Measurements from ENCODE around the gene ATAD1.
"Not testable (repeated sequence)": the region's sequence is repeated elsewhere in the genome, so short reads cannot be mapped to it uniquely, and the experiment has no call there.

The ATAD1 gene

GRCh38 chr10:87817609-87818504 is at the start of gene ATAD1:
TSS of gene ATAD1 (minus strand) at chr10:87818226. CDS start at chr10:87814599, 3,627 bp downstream.
- Mint-ChIP-seq H3K9me3 (no peaks in the 10 kb centered on the region), H3K4me3 (peak within 1 kb of the TSS; percentile 94), H3K36me3 (ENCODE audit: insufficient read depth) (peaks cover 22% of the 10 kb centered on the region), H3K4me1 (peaks cover 39% of the 10 kb centered on the region), H3K27ac (ENCODE audit: low read depth) (peak within 1 kb of the TSS; percentile 95), H3K27me3 (no peaks in the 10 kb centered on the region)
- ATAC-seq (replicated peaks; ENCODE audit: extremely low read depth, poor library complexity, severe bottlenecking): peak; percentile 87
- peak; percentile 78 to 86 for DNase-seq (ENCODE audit: low spot score in 2 of 2)

- Mint-ChIP-seq H3K4me1 (peaks cover 55% of the 10 kb centered on the region), H3K27me3 (no peaks in the 10 kb centered on the region), H3K36me3 (ENCODE audit: insufficient read depth) (peaks cover 33% of the 10 kb centered on the region), H3K4me3 (peak overlapping the region; percentile 89), H3K27ac (ENCODE audit: low read depth) (no peak overlapping the region), H3K9me3 (no peaks in the 10 kb centered on the region)
- DNase-seq (ENCODE audit: low spot score in 2 of 2) (no peak), ATAC-seq (replicated peaks; ENCODE audit: extremely low read depth, poor library complexity, severe bottlenecking) (no peak)
These were observed 49.4 kb upstream of the ATAD1 start for GRCh38 chr10:87867453-87867852.

GRCh38 chr10:87866412-87866974 is 48.5 kb upstream of the ATAD1 start:
- Mint-ChIP-seq H3K27ac (ENCODE audit: low read depth) (peak overlapping the region; percentile 75), H3K27me3 (no peaks in the 10 kb centered on the region), H3K4me1 (peaks cover 60% of the 10 kb centered on the region), H3K9me3 (no peaks in the 10 kb centered on the region), H3K36me3 (ENCODE audit: insufficient read depth) (peaks cover 38% of the 10 kb centered on the region), H3K4me3 (peak overlapping the region; percentile 89)
- ATAC-seq (replicated peaks; ENCODE audit: extremely low read depth, poor library complexity, severe bottlenecking) (no peak), DNase-seq (ENCODE audit: low spot score in 2 of 2) (no peak)

DNA sequence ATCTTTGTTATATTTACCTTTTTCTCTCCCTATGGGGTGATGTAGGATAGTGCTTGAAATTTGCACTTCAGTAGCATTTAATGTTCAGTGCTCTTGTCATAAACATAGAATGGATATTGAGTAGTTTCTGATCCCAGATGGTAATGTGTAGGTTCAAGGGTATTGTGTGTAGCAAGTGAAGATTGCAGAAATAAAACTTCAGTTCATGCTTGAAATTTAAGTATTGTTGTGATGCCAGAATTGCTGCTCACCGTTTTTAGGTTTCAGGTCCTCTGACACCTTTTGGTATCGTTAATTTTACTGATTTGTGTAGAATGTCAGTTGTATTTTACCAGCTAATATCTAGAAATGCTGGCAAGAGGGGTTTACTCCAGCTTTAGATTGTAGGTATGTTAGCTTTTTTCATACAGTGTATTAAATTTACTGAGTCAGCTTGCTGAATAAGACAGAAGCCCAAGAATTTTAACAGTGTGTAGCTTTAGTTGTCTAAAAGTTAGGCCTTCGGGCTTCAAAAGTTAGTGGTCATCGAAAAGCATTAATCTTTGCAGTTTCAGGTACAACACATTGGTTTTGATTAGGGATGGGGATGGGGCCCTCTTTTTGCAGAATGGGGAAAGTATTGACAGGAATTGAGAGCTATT is 47.3 kb upstream of the ATAD1 start:
- Mint-ChIP-seq H3K4me1 (peaks cover 61% of the 10 kb centered on the region), H3K9me3 (no peaks in the 10 kb centered on the region), H3K27me3 (no peaks in the 10 kb centered on the region), H3K27ac (ENCODE audit: low read depth) (peak overlapping the region; percentile 91), H3K4me3 (peak overlapping the region; percentile 89), H3K36me3 (ENCODE audit: insufficient read depth) (peaks cover 39% of the 10 kb centered on the region)
- ATAC-seq (replicated peaks; ENCODE audit: extremely low read depth, poor library complexity, severe bottlenecking): no peak
- DNase-seq (ENCODE audit: low spot score in 2 of 2): no peak

DNA sequence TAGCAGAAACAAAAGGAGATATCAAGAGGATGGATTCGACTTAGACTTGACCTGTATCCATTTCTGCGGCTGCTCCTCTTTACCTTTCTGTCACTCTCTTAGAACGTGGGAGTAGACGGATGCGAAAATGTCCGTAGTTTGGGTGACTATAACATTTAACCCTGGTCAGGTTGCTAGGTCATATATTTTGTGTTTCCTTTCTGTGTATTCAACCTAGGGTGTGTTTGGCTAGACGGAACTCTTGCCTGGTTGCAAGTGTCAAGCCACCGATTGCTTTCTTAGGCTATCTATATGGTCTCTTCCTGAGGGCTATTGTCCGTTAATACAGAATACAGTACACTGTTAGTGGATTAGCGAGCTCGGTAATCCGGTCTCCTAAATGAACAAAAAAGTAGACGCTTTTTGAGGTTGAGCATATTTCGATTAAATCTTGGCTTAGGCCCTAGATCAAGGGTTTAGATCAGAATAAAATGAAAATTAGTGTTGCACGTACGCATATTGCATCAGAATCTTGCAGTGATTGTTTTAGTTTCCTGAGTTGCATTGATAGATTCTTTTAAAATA is 46.6 kb upstream of the ATAD1 start:
- H3K4me3 Mint-ChIP-seq: peak overlapping the region; percentile 89
- H3K9me3 Mint-ChIP-seq: no peaks in the 10 kb centered on the region
- peaks cover 40% of the 10 kb centered on the region for H3K36me3 Mint-ChIP-seq (ENCODE audit: insufficient read depth)
- DNase-seq (ENCODE audit: low spot score in 2 of 2): no peak
- no peak for ATAC-seq (replicated peaks; ENCODE audit: extremely low read depth, poor library complexity, severe bottlenecking)
- peak overlapping the region; percentile 91 for H3K27ac Mint-ChIP-seq (ENCODE audit: low read depth)
- no peaks in the 10 kb centered on the region for H3K27me3 Mint-ChIP-seq
- peaks cover 59% of the 10 kb centered on the region for H3K4me1 Mint-ChIP-seq

DNA sequence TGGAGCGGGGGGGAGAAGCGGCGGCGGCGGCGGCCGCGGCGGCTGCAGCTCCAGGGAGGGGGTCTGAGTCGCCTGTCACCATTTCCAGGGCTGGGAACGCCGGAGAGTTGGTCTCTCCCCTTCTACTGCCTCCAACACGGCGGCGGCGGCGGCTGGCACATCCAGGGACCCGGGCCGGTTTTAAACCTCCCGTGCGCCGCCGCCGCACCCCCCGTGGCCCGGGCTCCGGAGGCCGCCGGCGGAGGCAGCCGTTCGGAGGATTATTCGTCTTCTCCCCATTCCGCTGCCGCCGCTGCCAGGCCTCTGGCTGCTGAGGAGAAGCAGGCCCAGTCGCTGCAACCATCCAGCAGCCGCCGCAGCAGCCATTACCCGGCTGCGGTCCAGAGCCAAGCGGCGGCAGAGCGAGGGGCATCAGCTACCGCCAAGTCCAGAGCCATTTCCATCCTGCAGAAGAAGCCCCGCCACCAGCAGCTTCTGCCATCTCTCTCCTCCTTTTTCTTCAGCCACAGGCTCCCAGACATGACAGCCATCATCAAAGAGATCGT is 46.0 kb upstream of the ATAD1 start:
- DNase-seq (ENCODE audit: low spot score in 2 of 2); H3K27me3 Mint-ChIP-seq; H3K9me3 Mint-ChIP-seq; ATAC-seq (replicated peaks; ENCODE audit: extremely low read depth, poor library complexity, severe bottlenecking): not testable (repeated sequence)
- Mint-ChIP-seq H3K27ac (ENCODE audit: low read depth) (peak overlapping the region; percentile 91), H3K36me3 (ENCODE audit: insufficient read depth) (peaks cover 40% of the 10 kb centered on the region), H3K4me3 (peak overlapping the region; percentile 89), H3K4me1 (peaks cover 55% of the 10 kb centered on the region)

DNA sequence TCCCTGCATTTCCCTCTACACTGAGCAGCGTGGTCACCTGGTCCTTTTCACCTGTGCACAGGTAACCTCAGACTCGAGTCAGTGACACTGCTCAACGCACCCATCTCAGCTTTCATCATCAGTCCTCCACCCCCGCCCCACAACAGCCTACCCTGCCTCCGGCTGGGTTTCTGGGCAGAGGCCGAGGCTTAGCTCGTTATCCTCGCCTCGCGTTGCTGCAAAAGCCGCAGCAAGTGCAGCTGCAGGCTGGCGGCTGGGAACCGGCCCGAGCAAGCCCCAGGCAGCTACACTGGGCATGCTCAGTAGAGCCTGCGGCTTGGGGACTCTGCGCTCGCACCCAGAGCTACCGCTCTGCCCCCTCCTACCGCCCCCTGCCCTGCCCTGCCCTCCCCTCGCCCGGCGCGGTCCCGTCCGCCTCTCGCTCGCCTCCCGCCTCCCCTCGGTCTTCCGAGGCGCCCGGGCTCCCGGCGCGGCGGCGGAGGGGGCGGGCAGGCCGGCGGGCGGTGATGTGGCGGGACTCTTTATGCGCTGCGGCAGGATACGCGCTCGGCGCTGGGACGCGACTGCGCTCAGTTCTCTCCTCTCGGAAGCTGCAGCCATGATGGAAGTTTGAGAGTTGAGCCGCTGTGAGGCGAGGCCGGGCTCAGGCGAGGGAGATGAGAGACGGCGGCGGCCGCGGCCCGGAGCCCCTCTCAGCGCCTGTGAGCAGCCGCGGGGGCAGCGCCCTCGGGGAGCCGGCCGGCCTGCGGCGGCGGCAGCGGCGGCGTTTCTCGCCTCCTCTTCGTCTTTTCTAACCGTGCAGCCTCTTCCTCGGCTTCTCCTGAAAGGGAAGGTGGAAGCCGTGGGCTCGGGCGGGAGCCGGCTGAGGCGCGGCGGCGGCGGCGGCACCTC is 45.3 kb upstream of the ATAD1 start, which contains the start of the genes KLLN and PTEN:
KLLN (minus strand) TSS at position 481 of the 891 bp plus-strand sequence. CDS start 1,046 bp downstream, outside the sequence.
PTEN (plus strand) TSS at position 573 of the 891 bp plus-strand sequence. CDS start 845 bp downstream, outside the sequence.
- Mint-ChIP-seq H3K27ac (ENCODE audit: low read depth) (peak within 1 kb of the TSS; percentile 91), H3K9me3 (no peaks in the 10 kb centered on the region), H3K4me3 (peak within 1 kb of the TSS; percentile 89), H3K36me3 (ENCODE audit: insufficient read depth) (peaks cover 37% of the 10 kb centered on the region), H3K27me3 (no peaks in the 10 kb centered on the region), H3K4me1 (peaks cover 48% of the 10 kb centered on the region)
- ATAC-seq (replicated peaks; ENCODE audit: extremely low read depth, poor library complexity, severe bottlenecking) (peak; percentile 44), DNase-seq (ENCODE audit: low spot score in 2 of 2) (peak; percentile 67 to 69)

GRCh38 chr10:87862679-87863052 is 44.6 kb upstream of the ATAD1 start:
- H3K27ac Mint-ChIP-seq (ENCODE audit: low read depth): peak overlapping the region; percentile 91
- no peaks in the 10 kb centered on the region for H3K9me3 Mint-ChIP-seq
- H3K4me1 Mint-ChIP-seq: peaks cover 47% of the 10 kb centered on the region
- ATAC-seq (replicated peaks; ENCODE audit: extremely low read depth, poor library complexity, severe bottlenecking): peak; percentile 55
- H3K4me3 Mint-ChIP-seq: peak overlapping the region; percentile 89
- peaks cover 37% of the 10 kb centered on the region for H3K36me3 Mint-ChIP-seq (ENCODE audit: insufficient read depth)
- no peaks in the 10 kb centered on the region for H3K27me3 Mint-ChIP-seq
- no peak for DNase-seq (ENCODE audit: low spot score in 2 of 2)

DNA sequence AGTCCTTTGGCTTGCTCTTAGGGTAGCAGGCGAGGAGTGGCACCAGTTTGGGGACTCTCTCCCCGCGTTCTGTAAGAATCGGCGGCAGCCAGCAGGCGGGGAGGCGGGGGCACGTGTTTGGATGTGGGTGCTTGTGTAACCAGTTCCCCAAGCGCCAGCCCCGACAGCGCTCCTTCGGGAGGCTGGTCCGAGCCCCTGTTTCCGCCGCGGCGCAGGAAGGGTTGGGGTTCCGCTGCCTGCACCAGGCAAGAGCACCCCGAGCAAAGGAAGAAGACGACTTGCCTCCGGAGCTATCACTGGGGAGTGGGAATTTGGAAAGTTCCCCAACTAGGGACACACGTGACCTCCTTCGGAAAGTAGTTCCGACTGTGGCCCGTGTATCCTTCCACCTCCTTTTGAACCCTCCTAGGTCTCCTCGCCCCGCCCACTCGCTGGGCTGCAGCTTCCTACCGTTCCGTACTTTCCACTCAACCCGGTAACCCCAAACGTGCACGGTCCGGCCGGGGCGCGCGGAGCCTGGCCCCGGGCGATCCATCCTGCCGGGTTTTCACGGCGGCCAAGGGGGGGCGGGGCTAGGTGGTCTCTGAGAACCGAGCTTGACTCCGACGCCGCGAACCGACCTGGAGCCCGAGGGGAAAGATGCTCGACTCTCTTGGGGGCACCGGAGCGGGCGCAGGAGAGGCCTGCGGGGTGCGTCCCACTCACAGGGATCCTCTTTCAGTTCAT is 44.1 kb upstream of the ATAD1 start:
- Mint-ChIP-seq H3K36me3 (ENCODE audit: insufficient read depth) (peaks cover 35% of the 10 kb centered on the region), H3K4me3 (peak overlapping the region; percentile 89), H3K27ac (ENCODE audit: low read depth) (peak overlapping the region; percentile 91), H3K9me3 (no peaks in the 10 kb centered on the region), H3K27me3 (no peaks in the 10 kb centered on the region), H3K4me1 (peaks cover 47% of the 10 kb centered on the region)
- ATAC-seq (replicated peaks; ENCODE audit: extremely low read depth, poor library complexity, severe bottlenecking): peak; percentile 61
- peak; percentile 88 to 89 for DNase-seq (ENCODE audit: low spot score in 2 of 2)

DNA sequence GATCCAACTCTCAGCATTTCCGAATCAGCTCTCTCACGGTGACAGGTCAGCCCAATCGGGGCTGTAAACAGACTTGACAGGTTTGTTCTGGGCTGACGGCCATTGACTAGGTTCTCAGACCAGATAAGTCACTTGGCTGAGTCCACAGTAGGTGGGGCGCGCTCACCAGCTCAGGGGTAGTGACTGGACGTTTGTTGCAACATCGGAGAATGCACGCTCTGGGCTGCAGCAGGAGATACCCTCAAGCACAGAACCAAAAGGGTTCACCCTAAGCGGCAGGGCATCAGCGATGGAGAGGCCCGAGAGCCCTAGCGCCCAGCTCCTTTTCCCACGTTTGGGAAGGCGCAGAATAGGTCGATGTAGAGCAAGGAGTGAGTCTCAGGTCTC is 43.5 kb upstream of the ATAD1 start:
- Mint-ChIP-seq H3K4me1 (peaks cover 41% of the 10 kb centered on the region), H3K4me3 (peak overlapping the region; percentile 89), H3K9me3 (no peaks in the 10 kb centered on the region), H3K27ac (ENCODE audit: low read depth) (peak overlapping the region; percentile 91), H3K27me3 (no peaks in the 10 kb centered on the region), H3K36me3 (ENCODE audit: insufficient read depth) (peaks cover 33% of the 10 kb centered on the region)
- no peak for DNase-seq (ENCODE audit: low spot score in 2 of 2)
- ATAC-seq (replicated peaks; ENCODE audit: extremely low read depth, poor library complexity, severe bottlenecking): no peak

DNA sequence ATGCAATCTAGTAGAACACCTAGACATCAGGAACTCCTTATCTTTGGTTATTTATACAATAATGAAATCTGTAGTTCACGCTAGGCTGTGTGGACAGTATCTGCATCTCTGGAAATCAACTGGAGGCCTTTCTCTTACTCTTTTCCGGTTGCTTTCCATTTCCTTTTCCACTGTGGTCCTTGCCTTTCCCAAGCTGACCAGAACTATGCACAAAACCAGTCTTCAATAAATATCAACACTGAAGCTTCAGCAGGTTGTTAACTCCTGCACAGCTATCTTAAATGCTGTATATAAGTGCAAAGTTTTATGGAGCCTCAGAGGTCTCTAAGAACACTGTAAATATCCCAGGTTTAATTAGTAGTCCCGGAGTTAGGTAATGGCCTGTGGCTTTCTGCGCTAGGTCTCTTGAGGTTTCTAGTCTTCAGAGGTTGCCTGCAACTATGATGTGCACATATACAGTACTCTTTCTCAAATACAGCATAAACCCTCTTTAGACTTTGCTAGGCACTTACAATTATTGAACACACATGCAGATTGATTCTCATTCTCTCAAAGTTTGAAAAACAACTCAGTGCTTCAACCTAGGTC is 42.9 kb upstream of the ATAD1 start:
- Mint-ChIP-seq H3K4me1 (peaks cover 37% of the 10 kb centered on the region), H3K27me3 (no peaks in the 10 kb centered on the region), H3K9me3 (no peaks in the 10 kb centered on the region), H3K4me3 (peak overlapping the region; percentile 89), H3K27ac (ENCODE audit: low read depth) (peak overlapping the region; percentile 91), H3K36me3 (ENCODE audit: insufficient read depth) (peaks cover 32% of the 10 kb centered on the region)
- ATAC-seq (replicated peaks; ENCODE audit: extremely low read depth, poor library complexity, severe bottlenecking) (no peak), DNase-seq (ENCODE audit: low spot score in 2 of 2) (no peak)
